NCI-H1930 (cell line): ENCODE measurements around the gene ETF1.
A peak's percentile ranks its signal among the peaks of the same experiment; 100 is the strongest.

Experiments used
- DNase-seq, 2 experiments: peaks; one replicate each; lab custom pipeline; 2025; lab: John Stamatoyannopoulos, UW

ETF1 gene

GRCh38 chr5:138542956-138543729 is at the start of gene ETF1:
Gene ETF1, minus strand, starts transcription at chr5:138543236. Its CDS starts 318 bp downstream, at chr5:138542918.
- DNase-seq: peak; percentile 93

GRCh38 chr5:138588013-138588788 is 45.2 kb upstream of the ETF1 start:
- DNase-seq: no peak

GRCh38 chr5:138585157-138585556 is 42.1 kb upstream of the ETF1 start:
- no peak for DNase-seq

- DNase-seq: no peak
Observed at GRCh38 chr5:138583984-138584637, 41.1 kb upstream of the ETF1 start.

GRCh38 chr5:138582959-138583358 is 39.9 kb upstream of the ETF1 start:
- no peak for DNase-seq

- no peak for DNase-seq
Observed at GRCh38 chr5:138580777-138581176, 37.7 kb upstream of the ETF1 start.

GRCh38 chr5:138580001-138580400 is 37.0 kb upstream of the ETF1 start:
- DNase-seq: no peak

- DNase-seq: no peak
Observed at GRCh38 chr5:138579517-138579863, 36.5 kb upstream of the ETF1 start.

- no peak for DNase-seq
Observed at GRCh38 chr5:138577452-138577851, 34.4 kb upstream of the ETF1 start.

- peak; percentile 95 to 97 for DNase-seq
Observed at GRCh38 chr5:138575194-138576015, 32.4 kb upstream of the ETF1 start, which contains the start of gene HSPA9. Gene HSPA9, minus strand, starts transcription at chr5:138575401. Its CDS starts 83 bp downstream, at chr5:138575318.

- no peak for DNase-seq
Observed at GRCh38 chr5:138574744-138575193, 31.7 kb upstream of the ETF1 start.

- DNase-seq: no peak
Observed at GRCh38 chr5:138573949-138574670, 31.1 kb upstream of the ETF1 start.

- no peak for DNase-seq
Observed at GRCh38 chr5:138573223-138573622, 30.2 kb upstream of the ETF1 start.

- no peak for DNase-seq
Observed at GRCh38 chr5:138570871-138571270, 27.8 kb upstream of the ETF1 start.

GRCh38 chr5:138569782-138570181 is 26.7 kb upstream of the ETF1 start:
- DNase-seq: no peak

- DNase-seq: no peak
Observed at GRCh38 chr5:138568061-138568824, 25.2 kb upstream of the ETF1 start.

GRCh38 chr5:138566792-138567191 is 23.8 kb upstream of the ETF1 start:
- no peak for DNase-seq

- DNase-seq: no peak
Observed at GRCh38 chr5:138565100-138565821, 22.2 kb upstream of the ETF1 start.

- no peak for DNase-seq
Observed at GRCh38 chr5:138564242-138564641, 21.2 kb upstream of the ETF1 start.
